A549 (cell line): ENCODE measurements around the gene SORCS2. TPM values are rescaled to one million over a fixed set of nuclear protein-coding genes. Genes with fewer than 3 reads are reported as not detected.

Experiments
- ATAC-seq, 2 experiments: fragments of 200-7000 bp in 1 of 2; fragments of >200 bp in 1 of 2; cut with Nextera tagmentation in 1 of 2; cut with Tn5 transposase in 1 of 2; 3 replicates each; pipeline versions ENCODE4 v1.8.0 to v1.9.1; 2018 to 2020; ENCODE audit warnings: mild to moderate bottlenecking in 1 of 2, moderate library complexity in 1 of 2
- CTCF ChIA-PET: fragments of 300-600 bp; sonication (Branson Sonifier 250); formaldehyde crosslinking; extraction: SDS; loops from one replicate; lab custom pipeline; 2021; ENCODE audit warnings: antibody characterized with exemption, inconsistent platforms; lab: Yijun Ruan, JAX
- POLR2A ChIA-PET: fragments of 350-600 bp; formaldehyde crosslinking; extraction: SDS; loops from one replicate; lab custom pipeline; 2021; ENCODE audit warnings: antibody characterized with exemption, inconsistent platforms; lab: Yijun Ruan, JAX
- DNase-seq, 2 experiments: peaks; one replicate each; pipeline versions ENCODE4 v3.0.0 to v3.0.0-alpha.2; 2011 to 2016; ENCODE audit warnings: low read depth in 1 of 2, low spot score in 1 of 2
- FAIRE-seq: peaks from 2 replicates; lab custom pipeline; 2011; peaks lifted over from hg19 to GRCh38; lab: Jason Lieb, UNC
- H3K27ac ChIP-seq, 2 experiments: fragments of >200 bp; sonication (Bioruptor Twin); formaldehyde crosslinking; 3 replicates each; pipeline ENCODE4 v1.5.1; 2016 to 2017
- H3K4me1 ChIP-seq: fragments of >200 bp; sonication (Bioruptor Twin); formaldehyde crosslinking; 3 replicates; pipeline ENCODE4 v1.6.1; 2016
- H3K4me2 ChIP-seq: fragments of >200 bp; sonication (Bioruptor Twin); formaldehyde crosslinking; 3 replicates; pipeline ENCODE4 v1.6.1; 2016
- H3K4me3 ChIP-seq: fragments of >200 bp; sonication (Bioruptor Twin); formaldehyde crosslinking; 3 replicates; pipeline ENCODE4 v1.5.1; 2016
- H3K9me3 ChIP-seq: fragments of >200 bp; sonication (Bioruptor Twin); formaldehyde crosslinking; 3 replicates; pipeline ENCODE4 v1.6.1; 2016
- ATOH8 ChIP-seq: fragments of 250-450 bp; sonication (Bioruptor Pico); IDR thresholded peaks from 2 replicates; pipeline ENCODE4 v1.5.0; 2020; ENCODE audit warnings: low read depth, mild to moderate bottlenecking, moderate library complexity
- CBX2 ChIP-seq: fragments of 200-600 bp; sonication (generic); IDR thresholded peaks from 2 replicates; pipeline ENCODE4 v1.6.1; 2016; ENCODE audit warnings: low read depth, mild to moderate bottlenecking, borderline replicate concordance
- CEBPB ChIP-seq, 2 experiments: fragments of >200 bp in 1 of 2; sonication (Bioruptor Twin) in 1 of 2; formaldehyde crosslinking in 1 of 2; IDR thresholded peaks; 2 replicates each; pipeline ENCODE4 v1.6.1; 2012 to 2016
- CHD2 ChIP-seq: fragments of 150-350 bp; IDR thresholded peaks from 2 replicates; pipeline ENCODE4 v1.6.1; 2014; ENCODE audit warnings: low read length; ENCODE audit not compliant: partially characterized antibody
- EHMT2 ChIP-seq: fragments of 200-600 bp; sonication (generic); IDR thresholded peaks from 2 replicates; pipeline ENCODE4 v1.6.1; 2016; ENCODE audit warnings: antibody characterized with exemption, low read depth, mild to moderate bottlenecking, moderate library complexity
- FOSB ChIP-seq: fragments of 250-450 bp; sonication (Bioruptor Pico); IDR thresholded peaks from 2 replicates; pipeline ENCODE4 v1.5.0; 2020; ENCODE audit warnings: mild to moderate bottlenecking, moderate library complexity
- FOSL2 ChIP-seq, 2 experiments: fragments of 450-650 bp in 1 of 2; fragments of >200 bp in 1 of 2; sonication (Bioruptor Twin) in 1 of 2; formaldehyde crosslinking; IDR thresholded peaks; 2 replicates each; pipeline versions ENCODE4 v1.5.0 to v1.6.1; 2016 to 2020; ENCODE audit warnings: mild to moderate bottlenecking in 1 of 2, moderate library complexity in 1 of 2
- HEYL ChIP-seq: fragments of 250-450 bp; sonication (Bioruptor Pico); IDR thresholded peaks from 2 replicates; pipeline ENCODE4 v1.8.0; 2021; ENCODE audit warnings: mild to moderate bottlenecking, moderate library complexity
- HOXB5 ChIP-seq: fragments of 250-450 bp; sonication (Bioruptor Pico); IDR thresholded peaks from 2 replicates; pipeline ENCODE4 v1.5.0; 2020; ENCODE audit warnings: mild to moderate bottlenecking, moderate library complexity
- NPAS2 ChIP-seq: fragments of 250-450 bp; sonication (Bioruptor Pico); IDR thresholded peaks from 2 replicates; pipeline ENCODE4 v1.8.0; 2022; ENCODE audit warnings: mild to moderate bottlenecking, moderate library complexity, borderline replicate concordance
- PHF8 ChIP-seq: fragments of 200-600 bp; sonication (generic); IDR thresholded peaks from 2 replicates; pipeline ENCODE4 v1.6.1; 2016; ENCODE audit warnings: low read depth, mild to moderate bottlenecking, antibody characterized with exemption, moderate library complexity, borderline replicate concordance
- POLR2A ChIP-seq: IDR thresholded peaks from 2 replicates; pipeline ENCODE4 v1.6.1; 2012; ENCODE audit warnings: mild to moderate bottlenecking, low read length
- RAD21 ChIP-seq, 2 experiments: fragments of >200 bp in 1 of 2; sonication (Bioruptor Twin) in 1 of 2; formaldehyde crosslinking in 1 of 2; IDR thresholded peaks in 1 of 2; conservative IDR thresholded peaks in 1 of 2; 2 replicates in 1 of 2; 3 replicates in 1 of 2; pipeline ENCODE4 v1.6.1; 2012 to 2018; ENCODE audit warnings: inconsistent platforms in 1 of 2
- SMC3 ChIP-seq: fragments of >200 bp; sonication (Bioruptor Twin); formaldehyde crosslinking; IDR thresholded peaks from 3 replicates; pipeline ENCODE4 v1.6.1; 2018; ENCODE audit warnings: inconsistent platforms
- TFCP2L1 ChIP-seq: fragments of 250-450 bp; sonication (Bioruptor Pico); IDR thresholded peaks from 2 replicates; pipeline ENCODE4 v1.5.0; 2021; ENCODE audit warnings: mild to moderate bottlenecking
- ZC3H11A ChIP-seq: fragments of 450-650 bp; IDR thresholded peaks from 2 replicates; pipeline ENCODE4 v1.6.1; 2014; ENCODE audit warnings: antibody characterized with exemption, mild to moderate bottlenecking
- ZSCAN20 ChIP-seq: fragments of 250-450 bp; sonication (Bioruptor Pico); IDR thresholded peaks from 2 replicates; pipeline ENCODE4 v1.8.0; 2022; ENCODE audit warnings: mild to moderate bottlenecking, moderate library complexity
- WGBS: methylation state at CpG from one replicate; pipeline ENCODE4 v1.1.6; 2017; ENCODE audit errors: missing lambda C conversion rate; 5-methylcytosine and 5-hydroxymethylcytosine counted together
- polyA plus RNA-seq, 4 experiments: library from polyadenylated mRNA; depleted of rRNA in 3 of 4; stranded (reverse); fragments of >200 nt; fragmentation: RNase III in 1 of 4; extraction: RNeasy Plus Mini Kit Qiagen cat#74134 plus additional on column Dnase treatment in 1 of 4; gene quantifications; 2 replicates in 3 of 4; 3 replicates in 1 of 4; pipeline ENCODE4 v1.2.3, GENCODE V29; 2011 to 2017
- TF ChIP-seq, protein P1 (sequence below): fragments of 450-650 bp; IDR thresholded peaks from 2 replicates; pipeline ENCODE4 v1.6.1; 2014; ENCODE audit warnings: antibody characterized with exemption
- TF ChIP-seq, protein P2 (sequence below): fragments of 250-450 bp; sonication (Bioruptor Pico); IDR thresholded peaks from 2 replicates; pipeline ENCODE4 v1.5.0; 2021; ENCODE audit warnings: mild to moderate bottlenecking, moderate library complexity, borderline replicate concordance
- TF ChIP-seq, protein P3 (sequence below): IDR thresholded peaks from 2 replicates; pipeline ENCODE4 v1.6.1; 2012
- TF ChIP-seq, protein P4 (sequence below): fragments of >200 bp; sonication (Bioruptor Twin); formaldehyde crosslinking; IDR thresholded peaks from 3 replicates; pipeline ENCODE4 v1.5.1; 2016
- TF ChIP-seq, protein P5 (sequence below): IDR thresholded peaks from 2 replicates; pipeline ENCODE4 v1.6.1; 2012; ENCODE audit warnings: low read depth, borderline replicate concordance

SORCS2 gene
- polyA plus RNA-seq, 2 of the 4 experiments (the other 2 are of a cell fraction): 1.4 to 4.6 TPM

DNA sequence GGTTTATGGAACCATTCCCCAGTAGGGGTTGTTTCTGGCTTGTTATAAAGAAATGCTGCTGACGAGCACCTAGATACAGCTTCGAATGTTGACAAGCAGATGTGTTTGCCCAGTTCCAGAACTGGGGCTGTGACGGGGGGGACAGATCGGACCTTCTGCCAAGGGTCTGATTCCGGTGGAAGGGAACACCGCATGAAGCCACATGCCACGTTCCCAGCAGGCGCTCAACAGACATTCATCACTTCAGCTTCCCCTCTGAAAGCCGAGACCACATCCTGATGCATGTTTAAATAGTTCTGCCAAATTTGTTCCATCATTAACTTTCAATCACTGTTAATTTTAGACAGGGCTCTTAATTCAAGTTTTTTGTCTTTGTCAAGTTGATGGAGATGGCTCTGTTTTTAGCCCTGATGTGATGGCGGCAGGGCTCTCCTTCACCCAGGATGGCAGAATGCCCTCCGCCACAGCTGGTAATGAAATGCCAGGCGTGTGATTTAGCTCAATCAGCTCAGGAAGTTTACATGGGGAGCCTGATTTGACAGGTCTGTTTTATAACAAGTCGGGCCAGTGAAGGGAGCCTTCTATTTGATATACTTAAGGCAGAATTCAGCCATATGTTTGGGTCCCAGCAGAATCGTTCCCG is 185.0 kb downstream of the SORCS2 start:
- POLR2A ChIA-PET: no interaction called here
- FAIRE-seq: no peak
- TF ChIP-seq, protein P1, sequence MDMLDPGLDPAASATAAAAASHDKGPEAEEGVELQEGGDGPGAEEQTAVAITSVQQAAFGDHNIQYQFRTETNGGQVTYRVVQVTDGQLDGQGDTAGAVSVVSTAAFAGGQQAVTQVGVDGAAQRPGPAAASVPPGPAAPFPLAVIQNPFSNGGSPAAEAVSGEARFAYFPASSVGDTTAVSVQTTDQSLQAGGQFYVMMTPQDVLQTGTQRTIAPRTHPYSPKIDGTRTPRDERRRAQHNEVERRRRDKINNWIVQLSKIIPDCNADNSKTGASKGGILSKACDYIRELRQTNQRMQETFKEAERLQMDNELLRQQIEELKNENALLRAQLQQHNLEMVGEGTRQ: no peak
- no peak for TF ChIP-seq ATOH8 (CRISPR knock-in tag)
- TF ChIP-seq, protein P2, sequence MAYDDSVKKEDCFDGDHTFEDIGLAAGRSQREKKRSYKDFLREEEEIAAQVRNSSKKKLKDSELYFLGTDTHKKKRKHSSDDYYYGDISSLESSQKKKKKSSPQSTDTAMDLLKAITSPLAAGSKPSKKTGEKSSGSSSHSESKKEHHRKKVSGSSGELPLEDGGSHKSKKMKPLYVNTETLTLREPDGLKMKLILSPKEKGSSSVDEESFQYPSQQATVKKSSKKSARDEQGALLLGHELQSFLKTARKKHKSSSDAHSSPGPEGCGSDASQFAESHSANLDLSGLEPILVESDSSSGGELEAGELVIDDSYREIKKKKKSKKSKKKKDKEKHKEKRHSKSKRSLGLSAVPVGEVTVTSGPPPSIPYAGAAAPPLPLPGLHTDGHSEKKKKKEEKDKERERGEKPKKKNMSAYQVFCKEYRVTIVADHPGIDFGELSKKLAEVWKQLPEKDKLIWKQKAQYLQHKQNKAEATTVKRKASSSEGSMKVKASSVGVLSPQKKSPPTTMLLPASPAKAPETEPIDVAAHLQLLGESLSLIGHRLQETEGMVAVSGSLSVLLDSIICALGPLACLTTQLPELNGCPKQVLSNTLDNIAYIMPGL (CRISPR knock-in tag): no peak
- no peak for TF ChIP-seq EHMT2
- no peak for TF ChIP-seq HEYL (CRISPR knock-in tag)
- TF ChIP-seq, protein P3, sequence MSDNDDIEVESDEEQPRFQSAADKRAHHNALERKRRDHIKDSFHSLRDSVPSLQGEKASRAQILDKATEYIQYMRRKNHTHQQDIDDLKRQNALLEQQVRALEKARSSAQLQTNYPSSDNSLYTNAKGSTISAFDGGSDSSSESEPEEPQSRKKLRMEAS: no peak
- TF ChIP-seq, protein P4, sequence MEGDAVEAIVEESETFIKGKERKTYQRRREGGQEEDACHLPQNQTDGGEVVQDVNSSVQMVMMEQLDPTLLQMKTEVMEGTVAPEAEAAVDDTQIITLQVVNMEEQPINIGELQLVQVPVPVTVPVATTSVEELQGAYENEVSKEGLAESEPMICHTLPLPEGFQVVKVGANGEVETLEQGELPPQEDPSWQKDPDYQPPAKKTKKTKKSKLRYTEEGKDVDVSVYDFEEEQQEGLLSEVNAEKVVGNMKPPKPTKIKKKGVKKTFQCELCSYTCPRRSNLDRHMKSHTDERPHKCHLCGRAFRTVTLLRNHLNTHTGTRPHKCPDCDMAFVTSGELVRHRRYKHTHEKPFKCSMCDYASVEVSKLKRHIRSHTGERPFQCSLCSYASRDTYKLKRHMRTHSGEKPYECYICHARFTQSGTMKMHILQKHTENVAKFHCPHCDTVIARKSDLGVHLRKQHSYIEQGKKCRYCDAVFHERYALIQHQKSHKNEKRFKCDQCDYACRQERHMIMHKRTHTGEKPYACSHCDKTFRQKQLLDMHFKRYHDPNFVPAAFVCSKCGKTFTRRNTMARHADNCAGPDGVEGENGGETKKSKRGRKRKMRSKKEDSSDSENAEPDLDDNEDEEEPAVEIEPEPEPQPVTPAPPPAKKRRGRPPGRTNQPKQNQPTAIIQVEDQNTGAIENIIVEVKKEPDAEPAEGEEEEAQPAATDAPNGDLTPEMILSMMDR: no peak
- TF ChIP-seq CHD2: no peak
- TF ChIP-seq SMC3: no peak
- no peak for TF ChIP-seq ZC3H11A
- TF ChIP-seq, all 56 proteins: peak for 0
- H3K4me1 ChIP-seq: no peaks in the 10 kb centered on the region
- H3K9me3 ChIP-seq: no peaks in the 10 kb centered on the region
- CTCF ChIA-PET: no interaction called here
- H3K27ac ChIP-seq: no peak overlapping the region
- ATAC-seq (no peak), DNase-seq (no peak)
- WGBS: 84% methylated on average over 15 of the region's 15 CpGs
- H3K4me3 ChIP-seq: no peak overlapping the region
- H3K4me2 ChIP-seq: no peak overlapping the region

- H3K27ac ChIP-seq: no peak overlapping the region
- WGBS: 88% methylated on average over 5 of the region's 9 CpGs
- POLR2A ChIA-PET: no interaction called here
- FAIRE-seq (no peak), ATAC-seq (no peak), DNase-seq (no peak)
- no peak overlapping the region for H3K4me3 ChIP-seq
- CTCF ChIA-PET: no interaction called here
- no peak overlapping the region for H3K4me2 ChIP-seq
- H3K9me3 ChIP-seq: no peaks in the 10 kb centered on the region
- TF ChIP-seq NPAS2 (CRISPR knock-in tag) (no peak), ZSCAN20 (CRISPR knock-in tag) (no peak), ATOH8 (CRISPR knock-in tag) (no peak), HEYL (CRISPR knock-in tag) (no peak), CEBPB (IDR thresholded peaks at IDR 0.05) (no peak), POLR2A (no peak), RAD21 (conservative IDR thresholded peaks at IDR 0.05 in 1 of 2, IDR thresholded peaks at IDR 0.05 in 1 of 2) (no peak), TFCP2L1 (no peak), FOSL2 (IDR thresholded peaks at IDR 0.05) (no peak), FOSL2 (CRISPR knock-in tag; IDR thresholded peaks at IDR 0.05) (no peak), CBX2 (no peak), FOSB (CRISPR knock-in tag) (no peak), PHF8 (no peak), HOXB5 (CRISPR knock-in tag) (no peak), EHMT2 (no peak), CHD2 (no peak)
- TF ChIP-seq, protein P3: no peak
- TF ChIP-seq, protein P5, sequence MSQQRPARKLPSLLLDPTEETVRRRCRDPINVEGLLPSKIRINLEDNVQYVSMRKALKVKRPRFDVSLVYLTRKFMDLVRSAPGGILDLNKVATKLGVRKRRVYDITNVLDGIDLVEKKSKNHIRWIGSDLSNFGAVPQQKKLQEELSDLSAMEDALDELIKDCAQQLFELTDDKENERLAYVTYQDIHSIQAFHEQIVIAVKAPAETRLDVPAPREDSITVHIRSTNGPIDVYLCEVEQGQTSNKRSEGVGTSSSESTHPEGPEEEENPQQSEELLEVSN: no peak
- no peaks in the 10 kb centered on the region for H3K4me1 ChIP-seq
Observed at GRCh38 chr4:7379186-7379585, 186.8 kb downstream of the SORCS2 start.
